IMR-90 (cell line): ENCODE data around the gene JMJD1C. TPM values are rescaled to one million over a fixed set of nuclear protein-coding genes. Genes with fewer than 3 reads are reported as not detected.

ENCODE experiments used
- ATAC-seq: fragments of 200-7000 bp; cut with Tn5 transposase; 2 replicates; pipeline ENCODE4 v1.9.1; 2020; ENCODE audit warnings: low read depth, mild to moderate bottlenecking, moderate library complexity
- BruUV-seq: library from RNA; stranded (reverse); fragments of 400-500 nt; replicated peaks from 2 replicates; lab custom pipeline; 2021; lab: Mats Ljungman, UMichigan
- CTCF ChIA-PET: fragments of 300-600 bp; formaldehyde crosslinking; extraction: SDS; loops from one replicate; lab custom pipeline; 2021; ENCODE audit warnings: antibody characterized with exemption; lab: Yijun Ruan, JAX
- POLR2A ChIA-PET: fragments of 300-600 bp; sonication (Branson Sonifier 250); formaldehyde crosslinking; loops from one replicate; lab custom pipeline; 2022; ENCODE audit warnings: antibody characterized with exemption; ENCODE audit not compliant: unreplicated experiment; lab: Charles Lee
- DNase-seq: peaks from one replicate; pipeline ENCODE4 v3.0.0; 2013
- H2AFZ ChIP-seq: replicated peaks from 2 replicates; pipeline ENCODE3; 2013; ENCODE audit warnings: low read length, mild to moderate bottlenecking; ENCODE audit not compliant: poor library complexity
- H2AK5ac ChIP-seq: 2 replicates; pipeline ENCODE4 v1.6.1; 2013; ENCODE audit warnings: low read depth, low read length, inconsistent platforms
- H2AK9ac ChIP-seq: replicated peaks from 2 replicates; pipeline ENCODE3; 2013; ENCODE audit warnings: mild to moderate bottlenecking, low read depth, low read length, moderate library complexity; ENCODE audit not compliant: poor library complexity
- H2BK120ac ChIP-seq: 2 replicates; pipeline ENCODE4 v1.6.1; 2013; ENCODE audit warnings: low read depth, low read length, inconsistent platforms
- H2BK15ac ChIP-seq: 3 replicates; pipeline ENCODE4 v1.6.1; 2013; ENCODE audit warnings: low read depth, low read length, inconsistent platforms
- H2BK20ac ChIP-seq: 2 replicates; pipeline ENCODE4 v1.6.1; 2013; ENCODE audit warnings: low read depth, mild to moderate bottlenecking, inconsistent platforms, low read length, moderate library complexity
- H2BK5ac ChIP-seq: 2 replicates; pipeline ENCODE4 v1.6.1; 2013; ENCODE audit warnings: mild to moderate bottlenecking, low read depth, low read length, inconsistent platforms; ENCODE audit not compliant: poor library complexity, severe bottlenecking
- H3K14ac ChIP-seq: replicated peaks from 2 replicates; pipeline ENCODE4 v1.6.1; 2013; ENCODE audit warnings: low read depth, low read length, inconsistent platforms
- H3K18ac ChIP-seq: 2 replicates; pipeline ENCODE4 v1.6.1; 2013; ENCODE audit warnings: low read depth, low read length, control low read depth
- H3K23ac ChIP-seq: 2 replicates; pipeline ENCODE4 v1.6.1; 2013; ENCODE audit warnings: low read depth, low read length, inconsistent platforms
- H3K27ac ChIP-seq: 2 replicates; pipeline ENCODE4 v1.5.1; 2013; ENCODE audit warnings: mild to moderate bottlenecking, control low read depth, low read length; ENCODE audit not compliant: insufficient read depth
- H3K27me3 ChIP-seq: 2 replicates; pipeline ENCODE4 v1.6.1; 2013; ENCODE audit warnings: low read length; ENCODE audit not compliant: control insufficient read depth, insufficient read depth
- H3K36me3 ChIP-seq: 2 replicates; pipeline ENCODE4 v1.6.1; 2013; ENCODE audit warnings: low read length, mixed read lengths; ENCODE audit not compliant: control insufficient read depth, insufficient read depth
- H3K4ac ChIP-seq: 2 replicates; pipeline ENCODE4 v1.6.1; 2013; ENCODE audit warnings: low read depth, low read length, inconsistent platforms
- H3K4me1 ChIP-seq: 2 replicates; pipeline ENCODE4 v1.6.1; 2013; ENCODE audit warnings: low read length, mixed read lengths; ENCODE audit not compliant: control insufficient read depth, insufficient read depth
- H3K4me2 ChIP-seq: 2 replicates; pipeline ENCODE4 v1.6.1; 2013; ENCODE audit warnings: low read depth, mild to moderate bottlenecking, control low read depth, low read length, moderate library complexity
- H3K4me3 ChIP-seq: 2 replicates; pipeline ENCODE4 v1.5.1; 2013; ENCODE audit warnings: low read depth, mild to moderate bottlenecking, control low read depth, low read length, moderate library complexity; ENCODE audit not compliant: insufficient read depth
- H3K56ac ChIP-seq: 2 replicates; pipeline ENCODE4 v1.6.1; 2013; ENCODE audit warnings: low read length, inconsistent platforms; ENCODE audit not compliant: insufficient read depth; ENCODE audit errors: extremely low read depth
- H3K79me1 ChIP-seq, 2 experiments: 2 replicates each; pipeline ENCODE4 v1.6.1; 2013; ENCODE audit warnings: low read length in 2 of 2, inconsistent platforms in 1 of 2, low read depth in 1 of 2
- H3K9ac ChIP-seq: 2 replicates; pipeline ENCODE4 v1.6.1; 2013; ENCODE audit warnings: low read depth, low read length, control low read depth
- H3K9me1 ChIP-seq: 2 replicates; pipeline ENCODE4 v1.6.1; 2013; ENCODE audit warnings: low read length, inconsistent platforms; ENCODE audit not compliant: insufficient read depth
- H3K9me3 ChIP-seq: 2 replicates; pipeline ENCODE4 v1.6.1; 2013; ENCODE audit warnings: low read length; ENCODE audit not compliant: control insufficient read depth, insufficient read depth
- H4K20me1 ChIP-seq: 2 replicates; pipeline ENCODE4 v1.6.1; 2013; ENCODE audit warnings: low read length, inconsistent platforms; ENCODE audit not compliant: insufficient read depth
- H4K5ac ChIP-seq: 2 replicates; pipeline ENCODE4 v1.6.1; 2013; ENCODE audit warnings: mild to moderate bottlenecking, low read depth, low read length, control low read depth
- H4K8ac ChIP-seq, 2 experiments: 2 replicates each; pipeline ENCODE4 v1.6.1; 2013; ENCODE audit warnings: low read depth in 2 of 2, low read length in 2 of 2, control low read depth in 1 of 2, inconsistent platforms in 1 of 2
- H4K91ac ChIP-seq: 2 replicates; pipeline ENCODE4 v1.6.1; 2013; ENCODE audit warnings: low read depth, low read length, inconsistent platforms; ENCODE audit not compliant: insufficient read depth
- BHLHE40 ChIP-seq: fragments of 150-350 bp; IDR thresholded peaks from 2 replicates; pipeline ENCODE4 v1.6.1; 2016; ENCODE audit warnings: mild to moderate bottlenecking, low read depth, low read length
- MAFK ChIP-seq: IDR thresholded peaks from 2 replicates; pipeline ENCODE4 v1.6.1; 2012; ENCODE audit warnings: low read depth, low read length, improper control_type of control experiment
- RCOR1 ChIP-seq: IDR thresholded peaks from 2 replicates; pipeline ENCODE4 v1.6.1; 2012; ENCODE audit warnings: mild to moderate bottlenecking, low read length, improper control_type of control experiment; ENCODE audit not compliant: insufficient replicate concordance
- WGBS, 2 experiments: methylation state at CpG; one replicate each; pipeline versions ENCODE4 v1.1.5 to v1.1.7; 2013; ENCODE audit warnings: missing lambda C conversion rate in 2 of 2; ENCODE audit not compliant: insufficient read length in 1 of 2; ENCODE audit errors: extremely low coverage in 2 of 2; 5-methylcytosine and 5-hydroxymethylcytosine counted together
- dilution Hi-C: fragments of 300-500 bp; cut with HindIII; formaldehyde crosslinking; loops from one replicate; pipeline ENCODE4 v1.14.3; 2018; ENCODE audit warnings: low sequenced_read_pairs; ENCODE audit not compliant: unreplicated experiment
- in situ Hi-C: fragments of 300-500 bp; cut with MboI; formaldehyde crosslinking; loops from 3 replicates; pipeline ENCODE4 v1.14.3; 2019; ENCODE audit warnings: low sequenced_read_pairs, inconsistent platforms, mixed read lengths
- intact Hi-C: fragments of 100-400 bp; cut with micrococcal nuclease; formaldehyde crosslinking; loops from 2 replicates; pipeline ENCODE4 v1.10.0; 2022
- polyA plus RNA-seq, 3 experiments: library from polyadenylated mRNA; depleted of rRNA; stranded (reverse); fragments of >200 nt; gene quantifications; 2 replicates each; pipeline ENCODE4 v1.2.3, GENCODE V29; 2012; ENCODE audit warnings: low replicate concordance in 1 of 3
- total RNA-seq: library from RNA; depleted of rRNA; stranded (reverse); fragments of >200 nt; gene quantifications from 2 replicates; pipeline ENCODE4 v1.2.3, GENCODE V29; 2012

Gene JMJD1C
- total and polyA plus RNA-seq, 2 of the 4 experiments (the other 2 are of a cell fraction), result 15.6 to 96.8 TPM

- H3K4ac ChIP-seq, result no peak overlapping the region
- H2BK120ac ChIP-seq, result no peak overlapping the region
- H2AK5ac ChIP-seq, result no peak overlapping the region
- CTCF ChIA-PET, result no interaction called here
- no peak overlapping the region for H3K4me2 ChIP-seq
- WGBS, 2 experiments, result 100% methylated on average over 1 of the region's 3 CpGs; no CpG with 5 or more reads in 1 of the 2 experiments
- no peak overlapping the region for H2AK9ac ChIP-seq
- ATAC-seq, result no peak
- peaks cover 48% of the 10 kb centered on the region for H4K20me1 ChIP-seq
- TF ChIP-seq BHLHE40, result no peak
- TF ChIP-seq RCOR1, result no peak
- TF ChIP-seq MAFK, result no peak
- no peak overlapping the region for H3K56ac ChIP-seq
- H2BK5ac ChIP-seq, result no peak overlapping the region
- intact Hi-C loops (no loop called here), dilution Hi-C loops (no loop called here), in situ Hi-C loops (no loop called here)
- POLR2A ChIA-PET, result no interaction called here
- H3K27ac ChIP-seq, result no peak overlapping the region
- H3K9me1 ChIP-seq, result no peaks in the 10 kb centered on the region
- no peak overlapping the region for H3K4me3 ChIP-seq
- no peak overlapping the region for H3K9ac ChIP-seq
- no peaks in the 10 kb centered on the region for H3K9me3 ChIP-seq
- peaks cover 5% of the 10 kb centered on the region for H3K4me1 ChIP-seq
- no peak for DNase-seq
- no peaks in the 10 kb centered on the region for H3K36me3 ChIP-seq
- no peak overlapping the region for H4K91ac ChIP-seq
- no peak overlapping the region for H3K14ac ChIP-seq
- H4K5ac ChIP-seq, result no peak overlapping the region
- H2AFZ ChIP-seq, result no peak overlapping the region
- H3K23ac ChIP-seq, result no peak overlapping the region
- H2BK15ac ChIP-seq, result no peak overlapping the region
- H4K8ac ChIP-seq, result no peak overlapping the region
- no peaks in the 10 kb centered on the region for H3K27me3 ChIP-seq
- H2BK20ac ChIP-seq, result no peak overlapping the region
- peaks cover 38 to 66% of the 10 kb centered on the region in 2 experiments for H3K79me1 ChIP-seq
- BruUV-seq, result no TSS peak
- H3K18ac ChIP-seq, result no peak overlapping the region
These were observed 24.4 kb downstream of the JMJD1C start for GRCh38 chr10:63441404-63441803.
